PC-9 (cell line): ENCODE measurements around the gene ZNF148. TPM values are rescaled to one million over a fixed set of nuclear protein-coding genes. Genes with fewer than 3 reads are reported as not detected.

Source experiments
- BruUV-seq: library from RNA; stranded (reverse); fragments of 400-500 nt; replicated peaks from 2 replicates; lab custom pipeline; 2021; lab: Mats Ljungman, UMichigan
- CTCF ChIA-PET: fragments of 300-600 bp; sonication (Branson Sonifier 250); formaldehyde crosslinking; loops from one replicate; lab custom pipeline; 2022; ENCODE audit warnings: antibody characterized with exemption; lab: Charles Lee
- POLR2A ChIA-PET: fragments of 300-600 bp; sonication (Branson Sonifier 250); formaldehyde crosslinking; loops from one replicate; lab custom pipeline; 2022; ENCODE audit warnings: antibody characterized with exemption; ENCODE audit not compliant: unreplicated experiment; lab: Charles Lee
- DNase-seq, 2 experiments: peaks; one replicate each; pipeline versions ENCODE4 v3.0.0 to v3.0.0-alpha.2; 2015 to 2022; ENCODE audit warnings: mixed read lengths in 1 of 2
- H2AFZ ChIP-seq: fragments of 200-600 bp; sonication (generic); 2 replicates; pipeline ENCODE4 v1.8.1; 2017; ENCODE audit warnings: antibody characterized with exemption
- H3F3A ChIP-seq: fragments of 200-600 bp; sonication (generic); 2 replicates; pipeline ENCODE4 v1.8.1; 2017; ENCODE audit warnings: antibody characterized with exemption, mild to moderate bottlenecking, low read depth; ENCODE audit not compliant: insufficient read depth
- H3K27ac ChIP-seq: fragments of 200-600 bp; sonication (generic); 2 replicates; pipeline ENCODE4 v1.6.1; 2016; ENCODE audit warnings: mixed run types
- H3K27me3 ChIP-seq: fragments of 200-600 bp; sonication (generic); 2 replicates; pipeline ENCODE4 v1.6.1; 2016; ENCODE audit warnings: low read depth, mixed run types; ENCODE audit not compliant: insufficient read depth
- H3K36me3 ChIP-seq: fragments of 200-600 bp; sonication (generic); 2 replicates; pipeline ENCODE4 v1.6.1; 2016; ENCODE audit warnings: low read depth, mixed run types
- H3K4me1 ChIP-seq: fragments of 200-600 bp; sonication (generic); replicated peaks from 2 replicates; pipeline ENCODE4 v1.6.1; 2016; ENCODE audit warnings: mixed run types; ENCODE audit not compliant: insufficient read depth
- H3K4me2 ChIP-seq: fragments of 200-600 bp; sonication (generic); 2 replicates; pipeline ENCODE4 v1.6.1; 2017; ENCODE audit warnings: mixed run types
- H3K4me3 ChIP-seq: fragments of 200-600 bp; sonication (generic); 2 replicates; pipeline ENCODE4 v1.6.1; 2016; ENCODE audit warnings: mixed run types
- H3K79me2 ChIP-seq: fragments of 200-600 bp; sonication (generic); 2 replicates; pipeline ENCODE4 v1.6.1; 2017; ENCODE audit warnings: low read depth, mixed run types
- H3K9me2 ChIP-seq: fragments of 200-600 bp; sonication (generic); 2 replicates; pipeline ENCODE4 v1.8.1; 2017; ENCODE audit warnings: mild to moderate bottlenecking; ENCODE audit not compliant: insufficient read depth
- H3K9me3 ChIP-seq: fragments of 200-600 bp; sonication (generic); 2 replicates; pipeline ENCODE4 v1.8.1; 2016; ENCODE audit warnings: low read depth; ENCODE audit not compliant: insufficient read depth
- H4K20me1 ChIP-seq: fragments of 200-600 bp; sonication (generic); 2 replicates; pipeline ENCODE4 v1.8.1; 2017; ENCODE audit not compliant: insufficient read depth
- EZH2 ChIP-seq: fragments of 200-600 bp; sonication (generic); IDR thresholded peaks from 2 replicates; pipeline ENCODE4 v1.8.0; 2017; ENCODE audit warnings: antibody characterized with exemption, low read depth
- intact Hi-C: fragments of 100-400 bp; cut with micrococcal nuclease; formaldehyde crosslinking; loops from one replicate; pipeline ENCODE4 v1.10.0; 2022; ENCODE audit not compliant: unreplicated experiment
- total RNA-seq: library from RNA; stranded (reverse); gene quantifications from 2 replicates; pipeline ENCODE4 v1.2.3, GENCODE V29; 2021
- TF ChIP-seq, protein P1 (sequence below): fragments of 200-600 bp; sonication (generic); conservative IDR thresholded peaks from 2 replicates; pipeline ENCODE4 v1.6.1; 2017; ENCODE audit warnings: mixed run types, antibody characterized with exemption, mild to moderate bottlenecking, moderate library complexity

Gene ZNF148
- total RNA-seq, 1 experiment from 2014 or later = 62.6 TPM

DNA sequence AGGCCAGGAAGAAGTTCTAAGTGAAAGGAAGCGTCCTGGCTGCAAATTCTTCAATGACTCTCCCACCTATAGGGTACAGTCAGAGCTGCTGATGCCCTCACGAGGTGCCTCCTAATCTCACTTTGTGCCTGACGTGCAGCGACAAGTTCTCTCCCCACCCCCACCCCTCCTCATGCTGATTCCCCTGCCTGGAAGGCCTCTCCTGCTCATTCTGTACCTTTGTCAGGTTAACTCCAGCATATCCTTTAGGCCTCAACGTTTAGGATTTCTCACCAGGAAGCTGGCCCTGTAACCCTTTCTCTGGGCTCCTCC is 187.6 kb downstream of the ZNF148 start:
- no peaks in the 10 kb centered on the region for H3K27me3 ChIP-seq
- H3F3A ChIP-seq = no peaks in the 10 kb centered on the region
- TF ChIP-seq, protein P1, sequence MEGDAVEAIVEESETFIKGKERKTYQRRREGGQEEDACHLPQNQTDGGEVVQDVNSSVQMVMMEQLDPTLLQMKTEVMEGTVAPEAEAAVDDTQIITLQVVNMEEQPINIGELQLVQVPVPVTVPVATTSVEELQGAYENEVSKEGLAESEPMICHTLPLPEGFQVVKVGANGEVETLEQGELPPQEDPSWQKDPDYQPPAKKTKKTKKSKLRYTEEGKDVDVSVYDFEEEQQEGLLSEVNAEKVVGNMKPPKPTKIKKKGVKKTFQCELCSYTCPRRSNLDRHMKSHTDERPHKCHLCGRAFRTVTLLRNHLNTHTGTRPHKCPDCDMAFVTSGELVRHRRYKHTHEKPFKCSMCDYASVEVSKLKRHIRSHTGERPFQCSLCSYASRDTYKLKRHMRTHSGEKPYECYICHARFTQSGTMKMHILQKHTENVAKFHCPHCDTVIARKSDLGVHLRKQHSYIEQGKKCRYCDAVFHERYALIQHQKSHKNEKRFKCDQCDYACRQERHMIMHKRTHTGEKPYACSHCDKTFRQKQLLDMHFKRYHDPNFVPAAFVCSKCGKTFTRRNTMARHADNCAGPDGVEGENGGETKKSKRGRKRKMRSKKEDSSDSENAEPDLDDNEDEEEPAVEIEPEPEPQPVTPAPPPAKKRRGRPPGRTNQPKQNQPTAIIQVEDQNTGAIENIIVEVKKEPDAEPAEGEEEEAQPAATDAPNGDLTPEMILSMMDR = no peak
- no peak for TF ChIP-seq EZH2
- H3K4me1 ChIP-seq = no peaks in the 10 kb centered on the region
- H3K9me3 ChIP-seq = no peaks in the 10 kb centered on the region
- H3K79me2 ChIP-seq = no peaks in the 10 kb centered on the region
- BruUV-seq = no TSS peak
- POLR2A ChIA-PET = no interaction called here
- no peak overlapping the region for H3K4me3 ChIP-seq
- no peak overlapping the region for H3K4me2 ChIP-seq
- CTCF ChIA-PET = interaction anchor here (0.6 to 1.1 kb wide), 2 partner anchors 33 to 70 kb away, joined by 8 to 13 read pairs; no protein-coding TSS in a partner anchor
- no peaks in the 10 kb centered on the region for H4K20me1 ChIP-seq
- no peak for DNase-seq
- H3K9me2 ChIP-seq = no peaks in the 10 kb centered on the region
- intact Hi-C loops = no loop called here
- no peak overlapping the region for H2AFZ ChIP-seq
- peaks cover 25% of the 10 kb centered on the region; the same call in 1 of the 2 replicates for H3K36me3 ChIP-seq
- H3K27ac ChIP-seq = no peak overlapping the region

DNA sequence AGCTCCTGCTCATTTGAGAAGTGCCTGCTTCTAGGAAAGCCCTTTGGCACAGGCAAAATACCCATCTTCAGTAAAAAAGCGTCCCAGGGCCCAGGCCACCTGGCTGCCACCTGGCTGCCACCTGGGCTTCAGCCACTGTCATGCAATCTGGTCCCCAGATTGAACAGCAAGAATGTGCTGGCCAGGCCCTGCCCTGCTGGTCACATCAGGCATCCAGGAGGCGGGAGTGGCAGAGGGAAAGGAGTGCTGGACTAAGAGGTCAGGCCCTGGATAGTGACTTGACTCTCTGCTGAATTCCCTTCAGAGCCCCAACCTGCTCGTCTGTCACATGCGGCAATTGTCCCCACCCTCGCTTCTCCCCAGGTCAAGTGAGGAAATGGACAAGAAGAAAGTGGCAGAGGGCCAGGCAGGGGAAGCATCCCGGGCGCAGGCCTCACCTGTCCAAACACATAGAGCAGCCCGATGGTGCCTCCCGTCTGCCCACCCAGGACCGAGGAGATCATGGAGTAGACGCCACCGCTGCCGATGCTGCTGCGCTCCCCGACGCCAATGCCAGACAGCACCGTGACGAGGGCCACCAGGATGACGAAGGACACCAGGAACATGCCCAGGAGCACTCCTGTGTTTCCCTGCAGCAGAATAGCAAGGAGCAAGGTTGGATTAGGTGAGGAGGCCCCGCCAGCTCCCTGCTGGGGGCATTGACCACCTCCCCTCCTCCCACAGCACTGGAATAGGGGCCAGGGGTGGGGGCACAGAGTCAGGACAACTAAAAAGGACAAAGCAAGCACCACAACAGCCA is 188.1 kb downstream of the ZNF148 start:
- ChIA-PET CTCF (interaction anchor here (1.1 kb wide), 1 partner anchor 32 kb away, joined by 13 read pairs; no protein-coding TSS in a partner anchor), POLR2A (no interaction called here)
- DNase-seq = peak in 1 of 2 experiments; percentile 10
- Histone ChIP-seq H3K27me3 (no peaks in the 10 kb centered on the region), H4K20me1 (no peaks in the 10 kb centered on the region), H3K4me2 (no peak overlapping the region), H3K9me2 (no peaks in the 10 kb centered on the region), H3F3A (no peaks in the 10 kb centered on the region), H3K4me3 (no peak overlapping the region), H3K79me2 (no peaks in the 10 kb centered on the region), H2AFZ (no peak overlapping the region), H3K4me1 (no peaks in the 10 kb centered on the region), H3K27ac (no peak overlapping the region), H3K9me3 (no peaks in the 10 kb centered on the region), H3K36me3 (peaks cover 25% of the 10 kb centered on the region; the same call in 1 of the 2 replicates)
- BruUV-seq = no TSS peak
- intact Hi-C loops = no loop called here
- TF ChIP-seq, protein P1 = no peak
- TF ChIP-seq EZH2 = no peak

DNA sequence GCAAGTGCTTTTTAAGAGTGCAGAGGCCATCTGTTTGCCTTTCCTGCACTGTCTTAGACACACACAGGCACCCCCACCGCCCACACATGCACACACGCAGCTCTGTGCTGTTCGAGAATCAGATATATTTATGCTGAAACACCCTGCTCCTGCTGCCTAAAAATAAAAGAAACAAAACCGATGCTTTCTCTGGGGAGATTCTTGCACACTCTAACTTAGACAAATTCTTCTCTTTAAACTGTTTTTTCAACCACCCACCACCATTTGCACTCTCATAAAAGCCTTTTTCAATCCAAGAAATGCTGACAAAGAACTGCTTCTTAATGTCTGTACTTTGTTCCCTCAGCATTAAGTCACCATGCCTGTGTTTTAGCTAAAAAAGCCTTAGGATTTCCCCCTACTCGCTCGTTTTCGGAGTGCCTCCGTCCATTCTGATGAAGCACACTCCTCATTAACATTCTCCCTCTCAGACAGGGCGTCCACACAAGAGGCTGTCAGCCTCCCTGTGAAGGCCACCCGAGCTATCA is 188.8 kb downstream of the ZNF148 start:
- H4K20me1 ChIP-seq = no peaks in the 10 kb centered on the region
- no peak for TF ChIP-seq EZH2
- TF ChIP-seq, protein P1 = no peak
- POLR2A ChIA-PET = no interaction called here
- no peaks in the 10 kb centered on the region for H3K9me2 ChIP-seq
- H2AFZ ChIP-seq = no peak overlapping the region
- no peak overlapping the region for H3K4me2 ChIP-seq
- H3K27me3 ChIP-seq = no peaks in the 10 kb centered on the region
- CTCF ChIA-PET = interaction anchor here (0.6 kb wide), 1 partner anchor 600 kb away, joined by 4 read pairs; no protein-coding TSS in a partner anchor
- H3K9me3 ChIP-seq = no peaks in the 10 kb centered on the region
- H3K79me2 ChIP-seq = no peaks in the 10 kb centered on the region
- no peak overlapping the region for H3K4me3 ChIP-seq
- peaks cover 25% of the 10 kb centered on the region; the same call in 1 of the 2 replicates for H3K36me3 ChIP-seq
- H3F3A ChIP-seq = no peaks in the 10 kb centered on the region
- intact Hi-C loops = no loop called here
- H3K27ac ChIP-seq = no peak overlapping the region
- no peaks in the 10 kb centered on the region for H3K4me1 ChIP-seq
- no TSS peak for BruUV-seq
- no peak for DNase-seq
